Measurements from ENCODE around the gene C16orf96. TPM values are rescaled to one million over a fixed set of nuclear protein-coding genes. Genes with fewer than 3 reads are reported as not detected.
"Not testable (repeated sequence)": the region's sequence is repeated elsewhere in the genome, so short reads cannot be mapped to it uniquely, and the experiment has no call there.

Gene C16orf96
- total and polyA plus RNA-seq, 2 of the 8 experiments (the other 6 are each of a cell fraction or from before 2014, with no cell fraction given) = 1.0 to 1.3 TPM

- H3K4ac ChIP-seq (replicated peaks; ENCODE audit: insufficient read length, low read depth, low read length); H2BK15ac ChIP-seq (ENCODE audit: low read length); H4K20me1 ChIP-seq (replicated peaks in 1 of 2; ENCODE audit: control insufficient read depth in 1 of 2, insufficient read depth in 2 of 2, low read length in 2 of 2); H3K4me2 ChIP-seq (ENCODE audit: insufficient read depth in 1 of 2, low read depth in 2 of 2, low read length in 2 of 2); H4K91ac ChIP-seq (replicated peaks; ENCODE audit: insufficient read length, low read length); H4K5ac ChIP-seq (ENCODE audit: insufficient read length, low read depth, low read length); H3K56ac ChIP-seq (replicated peaks; ENCODE audit: insufficient read length, low read depth, low read length); H3K79me1 ChIP-seq (ENCODE audit: low read depth, low read length); H4K8ac ChIP-seq (ENCODE audit: extremely low read depth, insufficient read depth, low read length); H2BK120ac ChIP-seq (replicated peaks; ENCODE audit: low read depth, low read length); H3K4me3 ChIP-seq (ENCODE audit: extremely low read depth in 1 of 4, insufficient read depth in 2 of 4, low read depth in 3 of 4, low read length in 4 of 4); H3K79me2 ChIP-seq (ENCODE audit: control insufficient read depth in 1 of 2, insufficient read depth in 2 of 2, low read length in 2 of 2); H3K36me3 ChIP-seq (ENCODE audit: control insufficient read depth in 2 of 4, insufficient read depth in 4 of 4, low read length in 3 of 4); H3K23ac ChIP-seq (ENCODE audit: insufficient read length); H2BK12ac ChIP-seq (ENCODE audit: low read depth, low read length); H2AK5ac ChIP-seq (ENCODE audit: low read depth, low read length); DNase-seq (ENCODE audit: low read depth in 1 of 2, low spot score in 2 of 2); FAIRE-seq; H2BK20ac ChIP-seq (ENCODE audit: low read length); H3K23me2 ChIP-seq (ENCODE audit: low read depth, low read length); H3K18ac ChIP-seq (ENCODE audit: extremely low read depth, low read length); H3K14ac ChIP-seq (ENCODE audit: insufficient read length); H3K27me3 ChIP-seq (replicated peaks in 1 of 4; ENCODE audit: control insufficient read depth in 3 of 4, extremely low read depth in 1 of 4, insufficient read depth in 3 of 4, low read length in 3 of 4); H2BK5ac ChIP-seq (ENCODE audit: low read depth, low read length); H3K9ac ChIP-seq (replicated peaks in 1 of 4; ENCODE audit: extremely low read depth in 1 of 4, low read depth in 3 of 4, low read length in 3 of 4); H2AFZ ChIP-seq (ENCODE audit: low read length); H3K9me3 ChIP-seq (ENCODE audit: insufficient read depth in 2 of 2, low read depth in 1 of 2, low read length in 1 of 2); H3K27ac ChIP-seq (ENCODE audit: low read depth, low read length): not testable (repeated sequence)
- CTCF ChIA-PET (ENCODE audit: partially characterized antibody) = interaction anchor here (0.7 to 8.9 kb wide), 16 partner anchors 9 to 96 kb away, joined by 3 to 143 read pairs (median 6); partner anchors contain the start of gene C16orf96
- POLR2A ChIA-PET (ENCODE audit: partially characterized antibody) = interaction anchor here (0.8 to 0.9 kb wide), 2 partner anchors 37 to 43 kb away, joined by 3 to 4 read pairs; no protein-coding TSS in a partner anchor
- 74% methylated on average over 7 of the region's 7 CpGs; no CpG with 5 or more reads in 1 of the 2 experiments for WGBS, 2 experiments (ENCODE audit: extremely low coverage in 1 of 2, insufficient coverage in 1 of 2, insufficient read length in 1 of 2, insufficient replicate concordance in 2 of 2, low coverage in 1 of 2, low lambda C conversion rate in 2 of 2, missing lambda C conversion rate in 1 of 2)
- peaks cover 8 to 17% (median 10%) of the 10 kb centered on the region in 4 experiments for H3K4me1 ChIP-seq (replicated peaks in 1 of 4; ENCODE audit: control insufficient read depth in 3 of 4, insufficient read depth in 4 of 4, low read length in 3 of 4)
These were observed 17.8 kb downstream of the C16orf96 start for GRCh38 chr16:4573926-4574325.

Data from H1 (cell line).